C4-2B (cell line): ENCODE measurements around the gene LMNTD2.

ENCODE experiments used
- CTCF ChIP-seq: fragments of 450-650 bp; conservative IDR thresholded peaks from 2 replicates; pipeline ENCODE4 v1.5.1; 2017; ENCODE audit warnings: mild to moderate bottlenecking
- ZFX ChIP-seq: fragments of 450-650 bp; IDR thresholded peaks from 2 replicates; pipeline ENCODE4 v1.6.1; 2017

DNA sequence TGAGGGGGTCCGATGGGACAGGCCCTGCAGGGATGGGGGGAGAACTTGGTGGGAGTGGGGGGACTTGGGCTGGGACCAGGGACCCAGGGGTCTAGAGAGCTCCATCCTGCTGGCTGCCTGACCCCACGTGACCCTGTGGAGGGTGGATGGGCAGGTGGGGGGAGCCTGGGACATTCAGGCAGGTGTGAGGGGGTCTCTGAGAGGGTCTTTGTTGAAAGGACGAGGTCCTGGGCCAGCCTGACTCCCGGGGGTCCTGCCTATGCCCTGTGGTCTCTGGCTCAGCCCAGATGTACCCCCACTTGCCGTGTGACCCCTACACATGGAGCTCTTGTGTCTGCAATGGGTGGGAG lies 15.7 kb downstream of the LMNTD2 start:
- TF ChIP-seq CTCF (no peak), ZFX (no peak)
